AG20443 (cell line): ENCODE data around the gene HYOU1.
"Not testable (repeated sequence)": the region's sequence is repeated elsewhere in the genome, so short reads cannot be mapped to it uniquely, and the experiment has no call there.

ENCODE experiments used
- DNase-seq: peaks from one replicate; pipeline ENCODE4 v3.0.0; 2012; ENCODE audit warnings: low spot score, mixed read lengths

HYOU1 gene

GRCh38 chr11:119041821-119042514 lies 15.0 kb downstream of the HYOU1 start:
- no peak for DNase-seq

GRCh38 chr11:119039471-119039870 lies 17.5 kb downstream of the HYOU1 start:
- not testable (repeated sequence) for DNase-seq

- DNase-seq = no peak
Observed at GRCh38 chr11:119038884-119039283, 18.1 kb downstream of the HYOU1 start.

- DNase-seq = no peak
Observed at GRCh38 chr11:119034813-119035212, 22.2 kb downstream of the HYOU1 start.

- not testable (repeated sequence) for DNase-seq
Observed at GRCh38 chr11:119033421-119033820, 23.6 kb downstream of the HYOU1 start.

GRCh38 chr11:119031912-119032280 lies 25.1 kb downstream of the HYOU1 start:
- DNase-seq = no peak

- DNase-seq = peak; percentile 99
Observed at GRCh38 chr11:119030329-119031047, 26.5 kb downstream of the HYOU1 start, which contains the start of gene SLC37A4. Gene SLC37A4, minus strand, starts transcription at chr11:119030877.

- no peak for DNase-seq
Observed at GRCh38 chr11:119030029-119030328, 27.0 kb downstream of the HYOU1 start.

- DNase-seq = no peak
Observed at GRCh38 chr11:119029340-119030028, 27.5 kb downstream of the HYOU1 start.

GRCh38 chr11:119029069-119029339 lies 28.0 kb downstream of the HYOU1 start:
- DNase-seq = no peak

GRCh38 chr11:119028346-119029068 lies 28.5 kb downstream of the HYOU1 start:
- no peak for DNase-seq

- no peak for DNase-seq
Observed at GRCh38 chr11:119027561-119028345, 29.3 kb downstream of the HYOU1 start.

- no peak for DNase-seq
Observed at GRCh38 chr11:119026970-119027369, 30.0 kb downstream of the HYOU1 start.

GRCh38 chr11:119025978-119026766 lies 30.8 kb downstream of the HYOU1 start:
- no peak for DNase-seq

- no peak for DNase-seq
Observed at GRCh38 chr11:119025541-119025940, 31.5 kb downstream of the HYOU1 start.

GRCh38 chr11:119025099-119025473 lies 31.9 kb downstream of the HYOU1 start:
- no peak for DNase-seq

GRCh38 chr11:119024430-119025098 lies 32.4 kb downstream of the HYOU1 start:
- no peak for DNase-seq

- DNase-seq = no peak
Observed at GRCh38 chr11:119023741-119024140, 33.3 kb downstream of the HYOU1 start.

GRCh38 chr11:119021631-119022030 lies 35.4 kb downstream of the HYOU1 start:
- DNase-seq = no peak

- no peak for DNase-seq
Observed at GRCh38 chr11:119019996-119020395, 37.0 kb downstream of the HYOU1 start.
